WTC11 (cell line): ENCODE data around the gene TPRG1L. TPM values are rescaled to one million over a fixed set of nuclear protein-coding genes. Genes with fewer than 3 reads are reported as not detected.

Source experiments
- ATAC-seq: fragments of 200-7000 bp; cut with Tn5 transposase; 2 replicates; pipeline ENCODE4 v1.10.0; 2021; ENCODE audit warnings: mild to moderate bottlenecking, moderate library complexity
- CTCF ChIA-PET: fragments of 300-600 bp; sonication (Branson Sonifier 250); formaldehyde crosslinking; loops from one replicate; lab custom pipeline; 2021; ENCODE audit warnings: antibody characterized with exemption; lab: Charles Lee
- POLR2A ChIA-PET: fragments of 350-600 bp; sonication (Branson Sonifier 250); formaldehyde crosslinking; loops from one replicate; lab custom pipeline; 2021; ENCODE audit warnings: antibody characterized with exemption; lab: Charles Lee
- DNase-seq: peaks from one replicate; pipeline ENCODE4 v3.0.0; 2021; ENCODE audit warnings: low spot score
- H3K27ac Mint-ChIP-seq: 2 replicates; pipeline ENCODE4 v1.8.0; 2021; ENCODE audit warnings: mixed read lengths
- H3K27me3 Mint-ChIP-seq: 2 replicates; pipeline ENCODE4 v1.8.0; 2021; ENCODE audit warnings: low read depth, mild to moderate bottlenecking, moderate library complexity, mixed read lengths
- H3K36me3 Mint-ChIP-seq: 2 replicates; pipeline ENCODE4 v1.8.0; 2021; ENCODE audit warnings: mixed read lengths
- H3K4me1 Mint-ChIP-seq: 2 replicates; pipeline ENCODE4 v1.8.0; 2022; ENCODE audit warnings: mixed read lengths
- H3K4me3 Mint-ChIP-seq: 2 replicates; pipeline ENCODE4 v1.8.0; 2021; ENCODE audit warnings: mild to moderate bottlenecking, moderate library complexity, mixed read lengths
- H3K9me3 Mint-ChIP-seq: 2 replicates; pipeline ENCODE4 v1.8.0; 2021; ENCODE audit warnings: mixed read lengths
- ELF4 ChIP-seq: sonication (generic); formaldehyde crosslinking; IDR thresholded peaks from 2 replicates; pipeline ENCODE4 v1.8.1; 2022; ENCODE audit warnings: low read depth, mild to moderate bottlenecking, moderate library complexity, missing genetic modification reagents
- EMX1 ChIP-seq: fragments of 250-450 bp; sonication (Bioruptor Pico); IDR thresholded peaks from 2 replicates; pipeline ENCODE4 v1.8.0; 2021; ENCODE audit warnings: mild to moderate bottlenecking
- ESRRA ChIP-seq: sonication (generic); formaldehyde crosslinking; IDR thresholded peaks from 2 replicates; pipeline ENCODE4 v1.8.1; 2022; ENCODE audit warnings: mild to moderate bottlenecking, missing genetic modification reagents, borderline replicate concordance
- ETV6 ChIP-seq: sonication (generic); formaldehyde crosslinking; IDR thresholded peaks from 2 replicates; pipeline ENCODE4 v1.8.1; 2022; ENCODE audit warnings: mild to moderate bottlenecking, missing genetic modification reagents
- FOXJ3 ChIP-seq: sonication (generic); formaldehyde crosslinking; IDR thresholded peaks from 2 replicates; pipeline ENCODE4 v1.9.0; 2021; ENCODE audit warnings: missing genetic modification reagents, mild to moderate bottlenecking, borderline replicate concordance
- FOXP4 ChIP-seq: sonication (generic); formaldehyde crosslinking; IDR thresholded peaks from 2 replicates; pipeline ENCODE4 v1.8.0; 2022; ENCODE audit warnings: mild to moderate bottlenecking, missing genetic modification reagents
- HMGA2 ChIP-seq: fragments of 250-450 bp; sonication (Bioruptor Pico); IDR thresholded peaks from 2 replicates; pipeline ENCODE4 v1.4.0; 2021; ENCODE audit warnings: mild to moderate bottlenecking, moderate library complexity
- IRF2 ChIP-seq: sonication (generic); formaldehyde crosslinking; IDR thresholded peaks from 2 replicates; pipeline ENCODE4 v1.8.0; 2022; ENCODE audit warnings: low read depth, missing genetic modification reagents, borderline replicate concordance
- JUN ChIP-seq: sonication (generic); formaldehyde crosslinking; IDR thresholded peaks from 2 replicates; pipeline ENCODE4 v1.8.0; 2023; ENCODE audit warnings: mild to moderate bottlenecking, missing genetic modification reagents
- NFATC4 ChIP-seq: fragments of 250-450 bp; sonication (Bioruptor Pico); IDR thresholded peaks from 2 replicates; pipeline ENCODE4 v1.9.0; 2021; ENCODE audit warnings: mild to moderate bottlenecking
- NFE2L1 ChIP-seq: sonication (generic); formaldehyde crosslinking; IDR thresholded peaks from 2 replicates; pipeline ENCODE4 v1.8.1; 2023; ENCODE audit warnings: missing genetic modification reagents
- OVOL2 ChIP-seq: fragments of 250-450 bp; sonication (Bioruptor Pico); IDR thresholded peaks from 2 replicates; pipeline ENCODE4 v1.9.0; 2021; ENCODE audit warnings: mild to moderate bottlenecking, borderline replicate concordance
- PREB ChIP-seq: sonication (generic); formaldehyde crosslinking; IDR thresholded peaks from 2 replicates; pipeline ENCODE4 v1.8.1; 2022; ENCODE audit warnings: mild to moderate bottlenecking, missing genetic modification reagents, moderate library complexity, borderline replicate concordance
- SMAD3 ChIP-seq: sonication (generic); formaldehyde crosslinking; IDR thresholded peaks from 2 replicates; pipeline ENCODE4 v1.8.0; 2022; ENCODE audit warnings: missing genetic modification reagents, mild to moderate bottlenecking, borderline replicate concordance
- TEAD1 ChIP-seq: sonication (generic); formaldehyde crosslinking; IDR thresholded peaks from 2 replicates; pipeline ENCODE4 v1.8.0; 2022; ENCODE audit warnings: mild to moderate bottlenecking, missing genetic modification reagents
- ZNF263 ChIP-seq: sonication (generic); formaldehyde crosslinking; IDR thresholded peaks from 2 replicates; pipeline ENCODE4 v1.8.1; 2022; ENCODE audit warnings: low read depth, mild to moderate bottlenecking, moderate library complexity, missing genetic modification reagents
- ZNF317 ChIP-seq: sonication (generic); formaldehyde crosslinking; IDR thresholded peaks from 2 replicates; pipeline ENCODE4 v1.8.1; 2023; ENCODE audit warnings: low read depth, mild to moderate bottlenecking, moderate library complexity, missing genetic modification reagents, borderline replicate concordance
- total RNA-seq: library from RNA; stranded (reverse); gene quantifications from 3 replicates; pipeline ENCODE4 v1.2.3, GENCODE V29; 2021
- TF ChIP-seq, protein P1 (sequence below): sonication (generic); formaldehyde crosslinking; IDR thresholded peaks from 2 replicates; pipeline ENCODE4 v1.8.1; 2022; ENCODE audit warnings: low read depth, missing genetic modification reagents, borderline replicate concordance
- TF ChIP-seq, protein P2 (sequence below): sonication (generic); formaldehyde crosslinking; IDR thresholded peaks from 2 replicates; pipeline ENCODE4 v1.8.1; 2023; ENCODE audit warnings: mild to moderate bottlenecking, missing genetic modification reagents
- TF ChIP-seq, protein P3 (sequence below): fragments of 250-450 bp; sonication (Bioruptor Pico); IDR thresholded peaks from 2 replicates; pipeline ENCODE4 v1.9.0; 2021; ENCODE audit warnings: mild to moderate bottlenecking
- TF ChIP-seq, protein P4 (sequence below): sonication (generic); formaldehyde crosslinking; IDR thresholded peaks from 2 replicates; pipeline ENCODE4 v1.8.1; 2023; ENCODE audit warnings: mild to moderate bottlenecking, missing genetic modification reagents, moderate library complexity
- TF ChIP-seq, protein P5 (sequence below): sonication (generic); formaldehyde crosslinking; IDR thresholded peaks from 2 replicates; pipeline ENCODE4 v1.8.0; 2023; ENCODE audit warnings: missing genetic modification reagents
- TF ChIP-seq, protein P6 (sequence below): sonication (generic); formaldehyde crosslinking; conservative IDR thresholded peaks from 2 replicates; pipeline ENCODE4 v1.8.1; 2022; ENCODE audit warnings: mild to moderate bottlenecking, missing genetic modification reagents

TPRG1L gene
- total RNA-seq, 1 experiment from 2014 or later = 20.9 TPM

GRCh38 chr1:3640121-3640837 lies 15.5 kb downstream of the TPRG1L start:
- Mint-ChIP-seq H3K4me3 (no peak overlapping the region), H3K9me3 (no peaks in the 10 kb centered on the region), H3K36me3 (peaks cover 26% of the 10 kb centered on the region), H3K27me3 (no peaks in the 10 kb centered on the region), H3K4me1 (no peaks in the 10 kb centered on the region), H3K27ac (no peak overlapping the region)
- TF ChIP-seq JUN (no peak), ZNF317 (no peak), SMAD3 (no peak), OVOL2 (CRISPR knock-in tag) (no peak), ELF4 (CRISPR knock-in tag) (no peak), FOXJ3 (CRISPR knock-in tag) (no peak), PREB (CRISPR knock-in tag) (no peak), IRF2 (CRISPR knock-in tag) (no peak), NFE2L1 (no peak), ESRRA (CRISPR knock-in tag) (no peak), EMX1 (CRISPR knock-in tag) (no peak), HMGA2 (CRISPR knock-in tag) (no peak)
- TF ChIP-seq, protein P1, sequence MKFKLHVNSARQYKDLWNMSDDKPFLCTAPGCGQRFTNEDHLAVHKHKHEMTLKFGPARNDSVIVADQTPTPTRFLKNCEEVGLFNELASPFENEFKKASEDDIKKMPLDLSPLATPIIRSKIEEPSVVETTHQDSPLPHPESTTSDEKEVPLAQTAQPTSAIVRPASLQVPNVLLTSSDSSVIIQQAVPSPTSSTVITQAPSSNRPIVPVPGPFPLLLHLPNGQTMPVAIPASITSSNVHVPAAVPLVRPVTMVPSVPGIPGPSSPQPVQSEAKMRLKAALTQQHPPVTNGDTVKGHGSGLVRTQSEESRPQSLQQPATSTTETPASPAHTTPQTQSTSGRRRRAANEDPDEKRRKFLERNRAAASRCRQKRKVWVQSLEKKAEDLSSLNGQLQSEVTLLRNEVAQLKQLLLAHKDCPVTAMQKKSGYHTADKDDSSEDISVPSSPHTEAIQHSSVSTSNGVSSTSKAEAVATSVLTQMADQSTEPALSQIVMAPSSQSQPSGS (CRISPR knock-in tag) = no peak
- TF ChIP-seq, protein P2, sequence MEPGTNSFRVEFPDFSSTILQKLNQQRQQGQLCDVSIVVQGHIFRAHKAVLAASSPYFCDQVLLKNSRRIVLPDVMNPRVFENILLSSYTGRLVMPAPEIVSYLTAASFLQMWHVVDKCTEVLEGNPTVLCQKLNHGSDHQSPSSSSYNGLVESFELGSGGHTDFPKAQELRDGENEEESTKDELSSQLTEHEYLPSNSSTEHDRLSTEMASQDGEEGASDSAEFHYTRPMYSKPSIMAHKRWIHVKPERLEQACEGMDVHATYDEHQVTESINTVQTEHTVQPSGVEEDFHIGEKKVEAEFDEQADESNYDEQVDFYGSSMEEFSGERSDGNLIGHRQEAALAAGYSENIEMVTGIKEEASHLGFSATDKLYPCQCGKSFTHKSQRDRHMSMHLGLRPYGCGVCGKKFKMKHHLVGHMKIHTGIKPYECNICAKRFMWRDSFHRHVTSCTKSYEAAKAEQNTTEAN (CRISPR knock-in tag) = no peak
- TF ChIP-seq, protein P3, sequence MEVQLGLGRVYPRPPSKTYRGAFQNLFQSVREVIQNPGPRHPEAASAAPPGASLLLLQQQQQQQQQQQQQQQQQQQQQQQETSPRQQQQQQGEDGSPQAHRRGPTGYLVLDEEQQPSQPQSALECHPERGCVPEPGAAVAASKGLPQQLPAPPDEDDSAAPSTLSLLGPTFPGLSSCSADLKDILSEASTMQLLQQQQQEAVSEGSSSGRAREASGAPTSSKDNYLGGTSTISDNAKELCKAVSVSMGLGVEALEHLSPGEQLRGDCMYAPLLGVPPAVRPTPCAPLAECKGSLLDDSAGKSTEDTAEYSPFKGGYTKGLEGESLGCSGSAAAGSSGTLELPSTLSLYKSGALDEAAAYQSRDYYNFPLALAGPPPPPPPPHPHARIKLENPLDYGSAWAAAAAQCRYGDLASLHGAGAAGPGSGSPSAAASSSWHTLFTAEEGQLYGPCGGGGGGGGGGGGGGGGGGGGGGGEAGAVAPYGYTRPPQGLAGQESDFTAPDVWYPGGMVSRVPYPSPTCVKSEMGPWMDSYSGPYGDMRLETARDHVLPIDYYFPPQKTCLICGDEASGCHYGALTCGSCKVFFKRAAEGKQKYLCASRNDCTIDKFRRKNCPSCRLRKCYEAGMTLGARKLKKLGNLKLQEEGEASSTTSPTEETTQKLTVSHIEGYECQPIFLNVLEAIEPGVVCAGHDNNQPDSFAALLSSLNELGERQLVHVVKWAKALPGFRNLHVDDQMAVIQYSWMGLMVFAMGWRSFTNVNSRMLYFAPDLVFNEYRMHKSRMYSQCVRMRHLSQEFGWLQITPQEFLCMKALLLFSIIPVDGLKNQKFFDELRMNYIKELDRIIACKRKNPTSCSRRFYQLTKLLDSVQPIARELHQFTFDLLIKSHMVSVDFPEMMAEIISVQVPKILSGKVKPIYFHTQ (CRISPR knock-in tag) = no peak
- TF ChIP-seq, protein P4, sequence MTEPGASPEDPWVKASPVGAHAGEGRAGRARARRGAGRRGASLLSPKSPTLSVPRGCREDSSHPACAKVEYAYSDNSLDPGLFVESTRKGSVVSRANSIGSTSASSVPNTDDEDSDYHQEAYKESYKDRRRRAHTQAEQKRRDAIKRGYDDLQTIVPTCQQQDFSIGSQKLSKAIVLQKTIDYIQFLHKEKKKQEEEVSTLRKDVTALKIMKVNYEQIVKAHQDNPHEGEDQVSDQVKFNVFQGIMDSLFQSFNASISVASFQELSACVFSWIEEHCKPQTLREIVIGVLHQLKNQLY = no peak
- ATAC-seq = no peak
- ChIA-PET CTCF (no interaction called here), POLR2A (no interaction called here)
- peak; percentile 3 for DNase-seq

DNA sequence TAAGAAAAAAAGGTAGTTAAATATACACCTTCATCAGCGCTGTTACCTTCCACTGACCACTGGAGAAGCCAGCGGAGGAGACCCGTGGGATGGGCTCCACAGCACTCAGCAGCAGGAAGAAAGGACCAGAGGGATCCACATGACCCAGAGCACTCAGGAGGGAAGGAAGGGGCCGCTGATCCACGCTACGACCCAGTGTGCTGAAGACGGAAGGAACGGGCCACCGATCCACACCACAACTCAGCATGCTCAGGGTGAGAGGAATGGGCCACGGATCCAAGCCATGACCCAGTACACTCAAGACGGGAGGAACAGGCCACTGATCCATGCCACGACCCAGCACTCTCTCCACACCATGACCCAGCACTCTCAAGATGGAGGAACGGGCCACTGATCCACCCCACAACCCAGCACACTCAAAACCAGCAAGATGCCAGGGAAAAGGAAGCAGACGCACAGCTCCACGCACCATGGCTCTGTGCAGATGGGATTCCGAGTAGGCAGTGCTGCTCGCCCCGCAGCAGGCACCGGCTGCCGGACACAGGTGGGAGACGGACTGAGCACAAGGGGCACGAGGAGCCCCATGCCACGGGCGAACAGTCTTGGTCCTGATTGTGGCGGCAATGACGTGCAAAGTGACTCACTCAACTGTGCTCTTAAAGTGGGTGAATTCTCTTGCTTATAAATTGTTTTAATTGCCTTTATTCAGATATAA lies 16.4 kb downstream of the TPRG1L start:
- Mint-ChIP-seq H3K9me3 (no peaks in the 10 kb centered on the region), H3K4me1 (no peaks in the 10 kb centered on the region), H3K27me3 (no peaks in the 10 kb centered on the region), H3K36me3 (peaks cover 25% of the 10 kb centered on the region), H3K4me3 (no peak overlapping the region), H3K27ac (no peak overlapping the region)
- peak; percentile 8 for DNase-seq
- POLR2A ChIA-PET = no interaction called here
- CTCF ChIA-PET = interaction anchor here (1.1 to 1.6 kb wide), 2 partner anchors 83 to 188 kb away, joined by 4 to 6 read pairs; no protein-coding TSS in a partner anchor
- no peak for ATAC-seq
- TF ChIP-seq TEAD1 (CRISPR knock-in tag) (no peak), ELF4 (CRISPR knock-in tag) (no peak), ETV6 (CRISPR knock-in tag) (no peak), NFATC4 (CRISPR knock-in tag) (no peak), ZNF263 (CRISPR knock-in tag) (no peak), FOXP4 (CRISPR knock-in tag) (no peak)
- TF ChIP-seq, protein P5, sequence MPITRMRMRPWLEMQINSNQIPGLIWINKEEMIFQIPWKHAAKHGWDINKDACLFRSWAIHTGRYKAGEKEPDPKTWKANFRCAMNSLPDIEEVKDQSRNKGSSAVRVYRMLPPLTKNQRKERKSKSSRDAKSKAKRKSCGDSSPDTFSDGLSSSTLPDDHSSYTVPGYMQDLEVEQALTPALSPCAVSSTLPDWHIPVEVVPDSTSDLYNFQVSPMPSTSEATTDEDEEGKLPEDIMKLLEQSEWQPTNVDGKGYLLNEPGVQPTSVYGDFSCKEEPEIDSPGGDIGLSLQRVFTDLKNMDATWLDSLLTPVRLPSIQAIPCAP (CRISPR knock-in tag) = no peak
- TF ChIP-seq, protein P6, sequence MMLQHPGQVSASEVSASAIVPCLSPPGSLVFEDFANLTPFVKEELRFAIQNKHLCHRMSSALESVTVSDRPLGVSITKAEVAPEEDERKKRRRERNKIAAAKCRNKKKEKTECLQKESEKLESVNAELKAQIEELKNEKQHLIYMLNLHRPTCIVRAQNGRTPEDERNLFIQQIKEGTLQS (CRISPR knock-in tag) = no peak
